Nephron (organoid): ENCODE measurements around the gene TMEM116.
"Not testable (repeated sequence)": the region's sequence is repeated elsewhere in the genome, so short reads cannot be mapped to it uniquely, and the experiment has no call there.

Experiments
- H3K27ac Mint-ChIP-seq, 3 experiments: 2 replicates each; pipeline ENCODE4 v1.8.0; 2020; ENCODE audit warnings: mixed read lengths in 3 of 3, mild to moderate bottlenecking in 2 of 3, moderate library complexity in 1 of 3
- H3K27me3 Mint-ChIP-seq: 2 replicates; pipeline ENCODE4 v1.8.0; 2021; ENCODE audit warnings: low read depth, mild to moderate bottlenecking, moderate library complexity, mixed read lengths
- H3K36me3 Mint-ChIP-seq: 2 replicates; pipeline ENCODE4 v1.8.0; 2020; ENCODE audit warnings: low read depth, mixed read lengths
- H3K4me1 Mint-ChIP-seq: 2 replicates; pipeline ENCODE4 v1.8.0; 2020; ENCODE audit warnings: mixed read lengths
- H3K4me3 Mint-ChIP-seq, 3 experiments: 2 replicates each; pipeline ENCODE4 v1.8.0; 2020; ENCODE audit warnings: mild to moderate bottlenecking in 3 of 3, mixed read lengths in 3 of 3, moderate library complexity in 2 of 3
- H3K9me3 Mint-ChIP-seq: 2 replicates; pipeline ENCODE4 v1.8.0; 2020; ENCODE audit warnings: mixed read lengths
- CTCF ChIP-seq, 3 experiments: fragments of 200-600 bp; sonication (generic); IDR thresholded peaks; one replicate each; pipeline ENCODE4 v1.5.0; 2021; ENCODE audit warnings: antibody characterized with exemption in 3 of 3; ENCODE audit not compliant: unreplicated experiment in 3 of 3

TMEM116 gene

GRCh38 chr12:112013601-112014402 is 837 bp upstream of the TMEM116 start:
- peak overlapping the region; percentile 86 to 97 (median 94) for H3K4me3 Mint-ChIP-seq
- H3K27me3 Mint-ChIP-seq: no peaks in the 10 kb centered on the region
- H3K27ac Mint-ChIP-seq: peak overlapping the region; percentile 98
- no peaks in the 10 kb centered on the region for H3K9me3 Mint-ChIP-seq
- TF ChIP-seq CTCF (IDR thresholded peaks at IDR 0.05; ENCODE audit: unreplicated experiment in 3 of 3): peak in 2 of 3 experiments; percentile 4 to 43
- H3K36me3 Mint-ChIP-seq: peaks cover 36% of the 10 kb centered on the region
- H3K4me1 Mint-ChIP-seq: peaks cover 43% of the 10 kb centered on the region

DNA sequence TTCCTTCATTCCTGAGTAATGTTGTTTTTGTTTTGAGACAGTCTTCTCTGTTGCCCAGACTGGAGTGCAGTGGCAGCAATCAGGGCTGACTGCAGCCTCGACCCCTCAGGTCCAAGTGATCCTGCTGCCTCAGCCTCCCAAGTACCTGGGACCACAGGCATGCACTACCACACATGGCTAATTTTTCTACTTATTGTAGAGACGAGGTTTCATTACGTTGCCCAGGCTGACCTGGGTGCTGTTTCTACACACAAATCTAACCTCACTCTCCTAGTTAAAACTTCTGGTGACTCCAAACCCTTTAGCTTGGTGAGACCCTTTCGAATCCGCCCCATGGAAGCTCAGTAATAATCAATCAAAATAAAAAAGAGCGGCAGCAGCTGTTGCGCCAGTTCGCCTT is 1.3 kb downstream of the TMEM116 start:
- TF ChIP-seq CTCF (IDR thresholded peaks at IDR 0.05; ENCODE audit: unreplicated experiment in 3 of 3): no peak
- no peaks in the 10 kb centered on the region for H3K9me3 Mint-ChIP-seq
- peaks cover 38% of the 10 kb centered on the region for H3K4me1 Mint-ChIP-seq
- peak overlapping the region; percentile 86 to 97 (median 94) for H3K4me3 Mint-ChIP-seq
- H3K27ac Mint-ChIP-seq: peak overlapping the region; percentile 98
- H3K27me3 Mint-ChIP-seq: no peaks in the 10 kb centered on the region
- H3K36me3 Mint-ChIP-seq: peaks cover 22% of the 10 kb centered on the region

DNA sequence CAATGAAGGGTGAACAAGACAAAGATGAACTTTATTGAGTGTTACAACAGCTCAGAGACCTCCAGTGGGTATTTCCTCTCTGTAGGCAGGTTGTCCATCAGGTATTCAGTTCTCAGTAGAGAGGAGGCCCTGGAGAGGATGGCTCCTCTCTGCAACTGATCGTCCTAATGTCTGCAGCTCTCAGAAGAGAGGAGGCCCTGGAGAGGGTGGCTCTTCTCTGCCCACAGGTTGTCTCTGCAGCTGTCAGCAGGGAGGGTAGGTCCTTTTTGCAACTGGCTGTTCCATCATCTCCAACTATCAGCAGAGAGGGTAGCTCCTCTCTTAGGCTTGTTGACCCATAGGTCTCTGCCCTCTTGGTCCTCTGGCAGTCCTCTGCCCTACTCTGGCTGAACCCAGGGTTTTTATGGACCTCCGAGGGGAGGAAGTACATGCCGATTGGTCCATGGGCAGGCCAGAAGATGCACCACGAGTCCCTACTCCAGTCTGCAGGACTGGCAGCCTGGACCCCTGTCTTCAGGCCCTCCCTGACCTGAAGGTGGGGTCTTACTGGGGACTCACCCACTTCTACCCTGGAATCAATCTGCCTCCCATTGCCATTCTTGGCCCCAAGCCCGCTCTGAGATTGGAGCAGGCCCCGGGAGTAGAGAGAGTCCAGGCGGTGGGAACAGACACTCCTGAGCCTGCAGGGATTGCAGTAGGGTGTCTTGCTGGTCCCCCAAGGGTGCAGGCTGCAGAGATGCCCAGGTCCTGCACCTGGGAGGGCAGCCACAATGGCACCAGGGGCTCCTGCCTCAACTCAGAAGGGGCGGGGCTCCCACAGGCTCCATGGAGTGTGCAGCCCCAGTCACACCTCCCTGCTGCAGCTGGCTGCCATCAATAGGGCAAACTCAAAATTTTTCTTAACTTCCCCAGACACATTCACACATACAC is 2.3 kb downstream of the TMEM116 start:
- no peak for TF ChIP-seq CTCF (IDR thresholded peaks at IDR 0.05; ENCODE audit: unreplicated experiment in 3 of 3)
- Mint-ChIP-seq H3K27ac (peak overlapping the region; percentile 98), H3K9me3 (no peaks in the 10 kb centered on the region), H3K4me1 (peaks cover 37% of the 10 kb centered on the region), H3K36me3 (peaks cover 14% of the 10 kb centered on the region), H3K27me3 (no peaks in the 10 kb centered on the region), H3K4me3 (peak overlapping the region in 2 of 3 experiments; percentile 86 to 97)

- not testable (repeated sequence) for H3K9me3 Mint-ChIP-seq, H3K27me3 Mint-ChIP-seq, H3K27ac Mint-ChIP-seq, H3K4me3 Mint-ChIP-seq
- Mint-ChIP-seq H3K36me3 (peaks cover 10% of the 10 kb centered on the region), H3K4me1 (peaks cover 32% of the 10 kb centered on the region)
These were observed 3.4 kb downstream of the TMEM116 start for GRCh38 chr12:112009596-112009995.

- no peak for TF ChIP-seq CTCF (IDR thresholded peaks at IDR 0.05; ENCODE audit: unreplicated experiment in 3 of 3)
- Mint-ChIP-seq H3K4me3 (peak overlapping the region in 2 of 3 experiments; percentile 29 to 33), H3K4me1 (peaks cover 27% of the 10 kb centered on the region), H3K9me3 (no peaks in the 10 kb centered on the region), H3K27me3 (no peaks in the 10 kb centered on the region), H3K27ac (no peak overlapping the region), H3K36me3 (peaks cover 7% of the 10 kb centered on the region)
These were observed 4.0 kb downstream of the TMEM116 start for GRCh38 chr12:112008918-112009317.

DNA sequence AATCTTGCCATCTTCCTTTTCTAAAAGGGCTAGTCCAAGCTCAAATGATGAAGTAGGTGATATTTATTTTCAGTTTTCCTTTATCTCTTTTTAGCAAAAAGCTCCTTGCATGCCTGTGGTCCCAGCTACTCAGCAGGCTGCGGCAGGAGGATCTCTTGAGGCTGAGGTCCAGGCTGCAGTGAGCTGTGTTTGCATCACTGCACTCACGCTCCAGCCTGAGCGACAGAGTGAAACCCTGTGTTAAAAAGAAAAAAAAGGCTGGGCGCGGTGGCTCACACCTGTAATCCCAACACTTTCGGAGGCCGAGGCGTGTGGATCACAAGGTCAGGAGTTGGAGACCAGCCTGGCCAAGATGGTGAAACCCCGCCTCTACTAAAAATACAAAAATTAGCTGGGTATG is 5.0 kb downstream of the TMEM116 start:
- Mint-ChIP-seq H3K9me3 (no peaks in the 10 kb centered on the region), H3K27me3 (no peaks in the 10 kb centered on the region), H3K4me3 (no peak overlapping the region), H3K36me3 (peaks cover 8% of the 10 kb centered on the region), H3K4me1 (peaks cover 26% of the 10 kb centered on the region), H3K27ac (peak overlapping the region in 1 of 3 experiments; percentile 53)
- TF ChIP-seq CTCF (IDR thresholded peaks at IDR 0.05; ENCODE audit: unreplicated experiment in 3 of 3): no peak
